ENCODE data around the gene DCST2.

Gene DCST2

DNA sequence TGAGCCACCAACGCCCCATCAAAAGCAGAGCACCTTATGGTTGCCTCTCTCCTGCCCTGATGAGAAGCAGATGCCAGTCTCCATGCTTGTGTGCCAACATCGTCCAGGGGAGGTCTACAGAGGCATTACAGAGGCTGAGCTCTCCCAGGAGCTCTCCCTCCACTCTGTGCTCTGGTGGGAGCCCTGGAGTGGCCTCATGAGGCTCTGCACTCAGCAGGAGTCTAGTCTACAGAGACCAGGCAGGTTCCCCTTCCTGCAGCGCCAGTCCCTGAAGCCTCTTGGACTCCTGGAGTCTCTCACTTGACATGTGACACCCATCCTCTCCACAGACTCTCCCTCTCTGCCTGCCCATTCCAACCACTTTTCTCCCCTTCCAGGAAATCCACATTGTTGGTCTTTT is 3.5 kb upstream of the DCST2 start:
- TF ChIP-seq, protein P1, sequence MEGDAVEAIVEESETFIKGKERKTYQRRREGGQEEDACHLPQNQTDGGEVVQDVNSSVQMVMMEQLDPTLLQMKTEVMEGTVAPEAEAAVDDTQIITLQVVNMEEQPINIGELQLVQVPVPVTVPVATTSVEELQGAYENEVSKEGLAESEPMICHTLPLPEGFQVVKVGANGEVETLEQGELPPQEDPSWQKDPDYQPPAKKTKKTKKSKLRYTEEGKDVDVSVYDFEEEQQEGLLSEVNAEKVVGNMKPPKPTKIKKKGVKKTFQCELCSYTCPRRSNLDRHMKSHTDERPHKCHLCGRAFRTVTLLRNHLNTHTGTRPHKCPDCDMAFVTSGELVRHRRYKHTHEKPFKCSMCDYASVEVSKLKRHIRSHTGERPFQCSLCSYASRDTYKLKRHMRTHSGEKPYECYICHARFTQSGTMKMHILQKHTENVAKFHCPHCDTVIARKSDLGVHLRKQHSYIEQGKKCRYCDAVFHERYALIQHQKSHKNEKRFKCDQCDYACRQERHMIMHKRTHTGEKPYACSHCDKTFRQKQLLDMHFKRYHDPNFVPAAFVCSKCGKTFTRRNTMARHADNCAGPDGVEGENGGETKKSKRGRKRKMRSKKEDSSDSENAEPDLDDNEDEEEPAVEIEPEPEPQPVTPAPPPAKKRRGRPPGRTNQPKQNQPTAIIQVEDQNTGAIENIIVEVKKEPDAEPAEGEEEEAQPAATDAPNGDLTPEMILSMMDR (conservative IDR thresholded peaks at IDR 0.05), result no peak

DNA sequence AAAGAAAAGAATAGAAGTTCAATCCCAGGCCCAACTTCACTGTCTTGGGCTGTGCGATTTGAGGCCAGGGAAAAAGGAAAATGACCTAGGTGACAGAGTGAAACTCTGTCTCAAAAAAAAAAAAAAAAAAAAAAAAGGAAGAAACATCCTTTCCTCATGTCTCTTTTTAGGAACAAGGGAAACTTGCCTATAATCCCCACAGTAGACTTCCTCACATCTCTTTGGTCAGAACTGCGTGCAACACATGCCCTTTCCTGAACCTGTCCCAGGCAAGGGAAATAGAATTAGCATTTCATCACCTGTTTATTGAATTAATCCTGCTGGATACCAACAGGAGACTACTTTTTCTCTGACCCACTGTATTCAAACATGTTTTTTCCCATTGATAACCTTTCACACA is 2.4 kb upstream of the DCST2 start:
- H3K27ac ChIP-seq, result no peak overlapping the region
- TF ChIP-seq, protein P1 (conservative IDR thresholded peaks at IDR 0.05), result no peak

More for the DNA sequence above, 3.5 kb upstream of the DCST2 start:
- H3K27ac ChIP-seq, result no peak overlapping the region

DNA sequence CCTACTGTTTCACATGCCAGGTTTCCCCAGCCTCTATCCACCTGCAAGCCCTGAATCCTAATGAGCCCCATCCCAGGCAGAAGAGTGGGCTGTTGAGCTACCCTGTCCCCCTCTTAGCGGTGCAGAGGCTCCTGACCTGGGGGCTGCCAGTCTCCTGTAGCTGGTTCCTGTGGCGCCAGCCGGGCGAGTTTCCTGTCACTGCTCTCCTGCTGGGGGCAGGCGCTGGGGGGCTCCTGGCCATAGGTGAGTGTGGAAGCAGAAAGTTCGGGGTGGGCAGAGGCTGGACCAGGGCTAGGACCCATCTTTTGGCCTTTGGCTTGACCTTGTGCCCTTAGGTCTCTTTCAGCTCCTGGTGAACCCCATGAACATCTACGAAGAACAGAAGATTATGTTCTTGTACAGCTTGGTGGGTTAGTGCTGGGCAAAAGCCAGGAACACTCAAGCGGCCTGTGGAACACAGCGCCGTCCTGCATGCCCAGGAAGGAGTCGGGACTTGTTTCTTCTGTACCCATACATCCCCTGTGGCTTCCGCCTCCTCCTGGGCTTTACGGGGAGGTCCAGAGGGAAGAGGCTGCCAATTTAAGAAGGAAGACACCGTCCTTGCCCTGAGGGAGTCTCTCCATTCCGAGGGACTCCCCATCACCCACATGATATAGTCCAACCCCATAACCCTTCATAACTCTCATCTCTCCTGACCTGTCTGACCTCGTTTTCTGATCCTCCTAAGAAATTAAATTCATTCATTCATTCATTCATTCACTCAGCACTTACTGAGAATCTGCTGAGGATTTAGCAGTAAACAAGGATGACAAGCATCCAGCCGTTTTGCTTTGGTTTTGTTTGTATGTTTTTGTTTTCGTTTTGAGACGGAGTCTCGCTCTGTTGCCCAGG is 982 bp upstream of the DCST2 start:
- H3K27ac ChIP-seq, result no peak overlapping the region
- TF ChIP-seq, protein P1 (conservative IDR thresholded peaks at IDR 0.05), result no peak

DNA sequence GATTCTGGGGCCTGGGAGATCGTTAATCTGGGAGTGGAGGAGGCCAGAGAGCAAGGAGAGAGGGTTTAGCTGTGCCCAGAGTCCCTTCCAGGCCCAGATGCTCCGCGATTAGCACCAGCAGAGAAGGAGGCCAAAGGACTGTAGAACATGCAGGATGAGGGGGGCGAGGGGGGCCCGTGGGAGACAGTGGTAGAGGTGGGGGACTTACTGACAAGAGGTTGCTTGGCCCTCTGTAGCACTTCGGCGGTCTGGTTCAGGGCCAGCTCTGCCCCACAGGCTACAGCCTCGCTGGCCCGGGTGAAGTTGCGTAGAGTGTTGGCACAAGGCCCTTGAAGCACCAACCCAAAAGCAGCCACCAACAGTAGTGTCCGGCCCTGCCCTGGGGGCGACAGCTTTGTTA is 695 bp downstream of the DCST2 start:
- no peak overlapping the region for H3K27ac ChIP-seq
- TF ChIP-seq, protein P1 (conservative IDR thresholded peaks at IDR 0.05), result no peak

DNA sequence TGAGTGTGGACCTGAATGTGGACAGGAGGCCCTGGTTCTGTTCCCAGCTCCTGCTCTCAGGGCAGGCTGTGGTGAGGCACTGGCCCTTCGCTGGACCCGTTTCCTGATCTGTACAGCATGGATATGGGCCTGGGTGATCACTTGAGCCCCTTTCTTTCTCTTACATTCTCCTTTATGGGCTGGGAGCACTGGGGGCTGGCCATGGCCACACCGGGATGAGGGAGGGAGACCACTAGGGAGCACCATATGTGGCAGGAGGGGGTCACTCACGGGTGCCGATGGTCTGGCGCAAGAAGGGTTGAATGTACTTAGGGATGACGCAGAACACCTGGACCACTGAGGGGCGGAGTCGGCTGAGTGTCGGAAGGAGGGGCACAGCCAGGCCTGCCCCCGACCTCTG is 2.7 kb downstream of the DCST2 start:
- TF ChIP-seq, protein P1 (conservative IDR thresholded peaks at IDR 0.05), result no peak
- no peak overlapping the region for H3K27ac ChIP-seq

DNA sequence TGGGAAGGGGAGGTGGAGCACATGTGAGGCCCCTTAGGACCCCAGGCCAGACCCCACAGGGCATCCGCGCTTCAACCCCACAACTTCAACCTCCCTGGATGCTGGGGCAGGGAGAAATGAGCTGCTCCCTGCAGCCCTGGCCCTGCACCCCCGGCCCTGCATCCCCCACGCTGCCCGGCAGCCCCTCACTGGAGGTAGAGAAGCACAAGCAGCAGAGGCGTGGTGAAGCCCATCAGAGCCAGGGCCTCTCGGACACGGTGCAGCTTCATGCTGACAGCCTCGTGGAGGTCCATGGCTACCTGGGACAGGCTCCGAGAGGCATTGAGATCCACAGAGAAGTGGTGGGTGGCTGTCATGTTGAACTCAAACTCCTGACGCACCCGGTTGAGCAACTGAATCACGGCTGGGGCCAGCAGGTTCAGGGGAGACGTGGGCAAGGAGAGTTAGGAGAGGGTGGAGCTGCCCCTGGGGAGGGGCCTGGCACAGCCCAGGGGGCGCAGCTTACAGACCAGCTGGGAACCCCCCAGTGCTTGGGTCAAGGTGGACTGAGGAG is 3.3 kb downstream of the DCST2 start:
- no peak overlapping the region for H3K27ac ChIP-seq
- TF ChIP-seq, protein P1 (conservative IDR thresholded peaks at IDR 0.05), result no peak

DNA sequence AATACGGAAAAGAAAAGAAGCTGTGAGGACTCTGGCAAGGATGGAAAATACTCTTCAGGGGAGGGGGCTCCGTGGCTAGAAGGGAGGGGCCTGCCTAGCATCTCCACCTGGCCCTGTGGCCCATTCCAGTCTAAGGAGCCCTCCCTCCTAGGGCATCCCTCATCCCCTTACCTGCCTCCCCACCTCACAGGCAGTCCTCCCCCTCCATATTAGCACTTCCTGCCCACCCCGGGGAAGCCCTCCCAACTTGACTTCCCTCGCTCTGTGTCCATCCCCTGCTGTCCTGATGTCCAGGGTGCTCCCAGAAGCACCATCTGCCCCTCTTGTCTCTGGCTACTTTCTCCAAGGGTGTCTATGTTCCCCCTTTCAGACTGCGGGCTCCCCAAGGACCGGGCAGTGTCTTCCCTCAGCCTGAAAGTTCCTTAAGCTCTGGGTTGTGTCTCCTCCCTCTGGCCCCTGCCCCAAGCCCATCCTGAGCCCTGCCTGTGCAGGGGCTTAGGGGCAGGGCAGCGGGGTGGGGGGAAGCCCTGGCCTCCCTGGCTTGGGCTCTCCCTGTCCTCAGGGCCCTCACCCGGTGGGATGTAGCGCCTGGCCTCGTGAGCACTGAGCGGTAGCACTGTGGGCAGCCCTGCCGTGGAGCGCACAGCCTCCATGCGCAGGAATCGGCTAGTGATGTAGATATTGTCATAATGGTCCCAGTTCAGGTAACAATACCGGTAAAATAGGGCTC is 3.9 kb downstream of the DCST2 start:
- TF ChIP-seq, protein P1 (conservative IDR thresholded peaks at IDR 0.05), result no peak
- H3K27ac ChIP-seq, result no peak overlapping the region

All from VCaP (cell line).